SU-DHL-6 (cell line): ENCODE measurements around the gene USP21.

Experiments used
- H2AFZ ChIP-seq: fragments of 200-600 bp; sonication (generic); 2 replicates; pipeline ENCODE4 v1.6.1; 2014; ENCODE audit warnings: low read depth, mild to moderate bottlenecking, moderate library complexity, mixed read lengths, antibody characterized with exemption, low read length; ENCODE audit not compliant: severe bottlenecking
- H3F3A ChIP-seq: fragments of 200-600 bp; shearing (Covaris generic); 2 replicates; pipeline ENCODE4 v1.6.0; 2016; ENCODE audit warnings: antibody characterized with exemption, mild to moderate bottlenecking; ENCODE audit not compliant: insufficient read depth
- H3K27ac ChIP-seq: fragments of 200-600 bp; sonication (generic); 2 replicates; pipeline ENCODE4 v1.5.1; 2016; ENCODE audit warnings: low read depth, mild to moderate bottlenecking, low read length, moderate library complexity, mixed read lengths
- H3K27me3 ChIP-seq: fragments of 200-600 bp; sonication (generic), shearing (Covaris generic); 2 replicates; pipeline ENCODE4 v1.6.0; 2014; ENCODE audit warnings: mild to moderate bottlenecking, low read length
- H3K36me3 ChIP-seq: fragments of 200-600 bp; sonication (generic); 2 replicates; pipeline ENCODE4 v1.6.1; 2014; ENCODE audit warnings: mild to moderate bottlenecking, low read length, mixed read lengths
- H3K4me2 ChIP-seq: fragments of 300-600, 200-600 bp; shearing (Covaris generic), sonication (generic); 2 replicates; pipeline ENCODE4 v1.6.0; 2014; ENCODE audit warnings: low read length, low read depth, mild to moderate bottlenecking; ENCODE audit not compliant: poor library complexity, severe bottlenecking
- H3K4me3 ChIP-seq: fragments of 200-600 bp; sonication (generic); 2 replicates; pipeline ENCODE4 v1.5.1; 2014; ENCODE audit warnings: antibody characterized with exemption, low read length, mild to moderate bottlenecking, mixed read lengths; ENCODE audit not compliant: insufficient read depth, poor library complexity, severe bottlenecking
- H3K79me2 ChIP-seq: fragments of 200-600 bp; sonication (generic); 2 replicates; pipeline ENCODE4 v1.6.1; 2014; ENCODE audit warnings: mild to moderate bottlenecking, low read length, moderate library complexity; ENCODE audit not compliant: insufficient read depth
- H3K9ac ChIP-seq: fragments of 200-600 bp; sonication (generic); 2 replicates; pipeline ENCODE4 v1.7.0; 2014; ENCODE audit warnings: mild to moderate bottlenecking, low read length
- H3K9me2 ChIP-seq: fragments of 200-600 bp; sonication (generic); replicated peaks from 2 replicates; pipeline ENCODE4 v1.6.1; 2014; ENCODE audit warnings: low read length; ENCODE audit not compliant: insufficient read depth
- H3K9me3 ChIP-seq: fragments of 200-600 bp; sonication (generic); 2 replicates; pipeline ENCODE4 v1.6.1; 2014; ENCODE audit warnings: low read length, mixed read lengths; ENCODE audit not compliant: insufficient read depth
- H4K20me1 ChIP-seq: fragments of 200-600 bp; sonication (generic); 2 replicates; pipeline ENCODE4 v1.6.1; 2014; ENCODE audit warnings: low read depth, mild to moderate bottlenecking, antibody characterized with exemption, low read length, moderate library complexity, mixed read lengths
- EZH2phosphoT487 ChIP-seq: fragments of 200-600 bp; sonication (generic), shearing (Covaris generic); conservative IDR thresholded peaks from 2 replicates; pipeline ENCODE4 v1.6.1; 2018; ENCODE audit warnings: mild to moderate bottlenecking, antibody characterized with exemption, low read length, moderate library complexity, mixed read lengths
- TF ChIP-seq, protein P1 (sequence below): fragments of 200-600 bp; sonication (generic); IDR thresholded peaks from one replicate; pipeline ENCODE4 v1.5.1; 2017; ENCODE audit warnings: antibody characterized with exemption, mild to moderate bottlenecking, low read length, moderate library complexity; ENCODE audit not compliant: insufficient read depth, poor library complexity, severe bottlenecking

Gene USP21

DNA sequence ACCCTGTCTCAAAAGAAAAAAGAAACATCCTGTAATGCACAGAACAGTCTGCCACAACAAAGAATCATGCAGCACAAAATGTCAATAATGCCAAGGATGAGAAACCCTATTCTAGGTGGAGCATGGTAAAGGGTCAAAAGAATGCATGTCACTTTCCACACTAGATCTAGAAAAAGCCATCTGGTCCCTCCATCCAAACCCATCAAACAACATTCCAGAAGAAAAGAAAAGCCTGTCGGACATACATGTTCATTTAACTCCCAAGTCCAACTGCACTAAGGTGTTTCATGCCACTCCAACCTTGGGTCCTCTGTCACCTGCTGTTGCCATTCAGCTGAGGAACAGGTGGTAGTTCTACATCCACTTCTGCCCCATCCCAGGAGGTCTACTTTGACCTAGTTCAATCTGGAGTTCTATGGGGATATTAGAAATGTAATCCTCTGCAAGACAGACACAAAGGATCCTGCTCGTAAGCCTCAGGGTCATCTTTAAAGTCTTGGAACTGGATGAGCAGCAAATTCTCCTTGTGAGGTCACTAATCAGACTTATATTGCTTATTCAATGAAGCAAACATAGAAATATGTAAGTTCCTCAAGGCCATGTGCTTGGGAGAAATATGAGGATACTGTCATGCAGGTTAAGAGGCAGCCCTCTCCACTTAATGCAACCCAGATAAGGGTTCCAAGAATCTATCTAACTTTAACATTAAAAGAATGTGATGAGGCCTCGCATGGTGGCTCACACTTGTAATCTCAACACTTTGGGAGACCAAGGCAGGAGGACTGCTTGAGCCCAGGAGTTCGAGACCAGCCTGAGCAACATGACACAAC lies 30.5 kb upstream of the USP21 start:
- Histone ChIP-seq H2AFZ (no peak overlapping the region), H4K20me1 (no peaks in the 10 kb centered on the region), H3F3A (peaks cover 20% of the 10 kb centered on the region), H3K4me3 (no peak overlapping the region), H3K9me3 (no peaks in the 10 kb centered on the region), H3K27ac (no peak overlapping the region), H3K9ac (no peak overlapping the region), H3K36me3 (no peaks in the 10 kb centered on the region; the same call in 1 of the 2 replicates), H3K9me2 (no peaks in the 10 kb centered on the region), H3K27me3 (no peaks in the 10 kb centered on the region), H3K79me2 (peaks cover 22% of the 10 kb centered on the region), H3K4me2 (no peak overlapping the region)
- TF ChIP-seq, protein P1, sequence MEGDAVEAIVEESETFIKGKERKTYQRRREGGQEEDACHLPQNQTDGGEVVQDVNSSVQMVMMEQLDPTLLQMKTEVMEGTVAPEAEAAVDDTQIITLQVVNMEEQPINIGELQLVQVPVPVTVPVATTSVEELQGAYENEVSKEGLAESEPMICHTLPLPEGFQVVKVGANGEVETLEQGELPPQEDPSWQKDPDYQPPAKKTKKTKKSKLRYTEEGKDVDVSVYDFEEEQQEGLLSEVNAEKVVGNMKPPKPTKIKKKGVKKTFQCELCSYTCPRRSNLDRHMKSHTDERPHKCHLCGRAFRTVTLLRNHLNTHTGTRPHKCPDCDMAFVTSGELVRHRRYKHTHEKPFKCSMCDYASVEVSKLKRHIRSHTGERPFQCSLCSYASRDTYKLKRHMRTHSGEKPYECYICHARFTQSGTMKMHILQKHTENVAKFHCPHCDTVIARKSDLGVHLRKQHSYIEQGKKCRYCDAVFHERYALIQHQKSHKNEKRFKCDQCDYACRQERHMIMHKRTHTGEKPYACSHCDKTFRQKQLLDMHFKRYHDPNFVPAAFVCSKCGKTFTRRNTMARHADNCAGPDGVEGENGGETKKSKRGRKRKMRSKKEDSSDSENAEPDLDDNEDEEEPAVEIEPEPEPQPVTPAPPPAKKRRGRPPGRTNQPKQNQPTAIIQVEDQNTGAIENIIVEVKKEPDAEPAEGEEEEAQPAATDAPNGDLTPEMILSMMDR: no peak
- no peak for TF ChIP-seq EZH2phosphoT487

DNA sequence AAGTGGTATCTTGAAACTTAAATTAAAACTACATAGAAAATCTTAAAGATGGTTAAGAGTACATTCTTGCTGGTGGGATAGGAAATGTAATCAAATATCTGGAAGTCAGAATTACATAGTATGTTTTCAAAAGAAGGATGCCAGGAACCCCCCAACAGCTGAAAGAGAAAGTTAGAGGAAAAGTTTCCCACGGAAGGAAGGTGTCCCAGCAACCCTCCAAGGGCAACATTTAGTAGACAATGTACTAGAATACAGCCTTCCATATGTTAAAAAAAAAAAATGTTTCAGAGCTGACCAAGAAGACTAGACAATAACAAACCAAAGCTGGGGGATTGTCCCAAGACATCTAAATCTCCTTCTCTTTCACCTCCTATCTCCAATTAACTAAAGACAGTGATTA lies 29.0 kb upstream of the USP21 start:
- no peak overlapping the region for H3K4me2 ChIP-seq
- no peaks in the 10 kb centered on the region for H3K9me3 ChIP-seq
- no peaks in the 10 kb centered on the region for H3K9me2 ChIP-seq
- H3K4me3 ChIP-seq: no peak overlapping the region
- peaks cover 23% of the 10 kb centered on the region for H3K79me2 ChIP-seq
- H4K20me1 ChIP-seq: no peaks in the 10 kb centered on the region
- no peak overlapping the region for H3K9ac ChIP-seq
- H3K36me3 ChIP-seq: no peaks in the 10 kb centered on the region; the same call in 1 of the 2 replicates
- H3K27ac ChIP-seq: no peak overlapping the region
- peaks cover 20% of the 10 kb centered on the region for H3F3A ChIP-seq
- no peak for TF ChIP-seq EZH2phosphoT487
- TF ChIP-seq, protein P1: no peak
- H2AFZ ChIP-seq: no peak overlapping the region
- H3K27me3 ChIP-seq: no peaks in the 10 kb centered on the region

DNA sequence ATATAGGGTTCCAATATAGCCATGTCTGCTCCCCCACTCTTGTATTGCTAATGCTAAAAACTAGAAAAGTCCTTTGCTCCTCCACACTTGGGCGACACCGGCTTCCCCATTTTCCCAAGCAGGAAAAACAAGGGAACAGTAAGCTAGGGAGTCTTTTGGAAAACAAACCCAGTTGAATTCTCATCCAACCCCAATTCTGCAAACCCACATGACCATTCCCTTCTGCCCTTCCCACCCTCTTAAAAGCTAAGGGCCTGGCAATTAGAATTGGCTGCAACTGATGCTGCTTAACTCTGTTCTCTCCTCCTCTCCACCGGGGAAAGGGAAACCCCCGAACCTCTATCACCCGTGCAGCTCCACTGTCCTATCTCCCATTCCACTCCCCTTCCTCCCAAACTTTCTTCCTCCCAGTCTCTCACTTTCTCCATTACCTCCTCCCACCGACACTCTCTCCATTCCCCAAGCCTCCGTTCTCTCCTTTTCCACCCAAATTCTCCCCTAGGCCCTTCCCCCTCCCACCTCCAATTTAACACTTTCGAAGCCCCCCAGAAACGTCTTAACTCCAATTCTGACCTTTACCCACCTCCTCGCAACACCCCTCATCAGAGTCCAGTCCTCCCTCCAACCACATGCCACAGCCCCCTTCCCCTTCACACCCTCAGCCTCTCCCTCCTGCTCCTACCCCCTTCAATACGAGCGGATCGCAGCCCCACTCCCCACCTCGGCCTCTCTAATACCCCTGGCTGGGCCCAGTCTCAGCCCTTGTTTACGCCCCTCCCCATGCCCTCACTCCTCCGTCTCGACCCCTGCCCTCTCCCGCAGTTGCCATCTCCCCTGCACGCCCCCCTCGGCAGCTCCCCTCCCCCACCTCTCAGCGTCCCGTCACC lies 27.5 kb upstream of the USP21 start:
- H3K36me3 ChIP-seq: no peaks in the 10 kb centered on the region; the same call in 1 of the 2 replicates
- peak overlapping the region; percentile 90 for H2AFZ ChIP-seq
- peaks cover 23% of the 10 kb centered on the region for H3K79me2 ChIP-seq

More for the DNA sequence above, 27.5 kb upstream of the USP21 start:
- Histone ChIP-seq H3K4me2 (peak overlapping the region; percentile 92), H3K9ac (peak overlapping the region; percentile 83), H3F3A (peaks cover 20% of the 10 kb centered on the region), H4K20me1 (no peaks in the 10 kb centered on the region), H3K9me2 (no peaks in the 10 kb centered on the region), H3K27me3 (no peaks in the 10 kb centered on the region), H3K27ac (peak overlapping the region; percentile 64), H3K4me3 (peak overlapping the region; percentile 92), H3K9me3 (no peaks in the 10 kb centered on the region)
- TF ChIP-seq, protein P1: no peak
- TF ChIP-seq EZH2phosphoT487: no peak
